Endothelial cell of umbilical vein (primary cell): Measurements from ENCODE around the gene GORASP2. TPM values are rescaled to one million over a fixed set of nuclear protein-coding genes. Genes with fewer than 3 reads are reported as not detected.

Experiments
- BruUV-seq: library from RNA; stranded (reverse); fragments of 400-500 nt; replicated peaks from 2 replicates; lab custom pipeline; 2021; lab: Mats Ljungman, UMichigan
- CTCF ChIA-PET: fragments of 300-600, 350-600 bp; sonication (Branson Sonifier 250); formaldehyde crosslinking; loops from one replicate; lab custom pipeline; 2021; ENCODE audit warnings: antibody characterized with exemption, inconsistent platforms; lab: Charles Lee
- POLR2A ChIA-PET: fragments of 300-600, 350-600 bp; sonication (Branson Sonifier 250); formaldehyde crosslinking; loops from one replicate; lab custom pipeline; 2021; ENCODE audit warnings: antibody characterized with exemption, inconsistent platforms; lab: Charles Lee
- DNase-seq: peaks from one replicate; pipeline ENCODE4 v3.0.0-alpha.2; 2011; ENCODE audit warnings: low read depth, low spot score
- FAIRE-seq: peaks from 2 replicates; lab custom pipeline; 2011; peaks lifted over from hg19 to GRCh38; lab: Jason Lieb, UNC
- H2AFZ ChIP-seq: 2 replicates; pipeline ENCODE4 v1.6.0; 2012; ENCODE audit warnings: low read depth, low read length, control low read depth, inconsistent platforms
- H3K27ac ChIP-seq: 2 replicates; pipeline ENCODE4 v1.5.1; 2011; ENCODE audit warnings: low read depth, mild to moderate bottlenecking, control low read depth, low read length, moderate library complexity; ENCODE audit not compliant: insufficient read depth
- H3K27me3 ChIP-seq, 2 experiments: 2 replicates each; pipeline versions ENCODE4 v1.6.0 to v1.6.1; 2011; ENCODE audit warnings: low read length in 2 of 2, mixed read lengths in 1 of 2; ENCODE audit not compliant: control insufficient read depth in 2 of 2, insufficient read depth in 2 of 2
- H3K36me3 ChIP-seq, 2 experiments: 2 replicates in 1 of 2; 3 replicates in 1 of 2; pipeline ENCODE4 v1.5.1; 2011; ENCODE audit warnings: low read length in 2 of 2, mild to moderate bottlenecking in 1 of 2, moderate library complexity in 1 of 2; ENCODE audit not compliant: control insufficient read depth in 2 of 2, insufficient read depth in 2 of 2; ENCODE audit errors: extremely low read depth in 1 of 2
- H3K4me1 ChIP-seq: 3 replicates; pipeline ENCODE4 v1.5.1; 2011; ENCODE audit warnings: mild to moderate bottlenecking, low read length; ENCODE audit not compliant: control insufficient read depth, insufficient read depth; ENCODE audit errors: extremely low read depth
- H3K4me2 ChIP-seq: 2 replicates; pipeline ENCODE4 v1.6.1; 2011; ENCODE audit warnings: low read length, control low read depth, mixed read lengths; ENCODE audit not compliant: insufficient read depth
- H3K4me3 ChIP-seq, 3 experiments: fragments of 200-600 bp in 1 of 3; sonication (generic), shearing (Covaris generic) in 1 of 3; replicated peaks in 1 of 3; 2 replicates each; pipeline ENCODE4 v1.5.1; 2011 to 2016; ENCODE audit warnings: control low read depth in 3 of 3, low read length in 3 of 3, mild to moderate bottlenecking in 2 of 3, inconsistent platforms in 1 of 3, low read depth in 1 of 3, moderate library complexity in 1 of 3; ENCODE audit not compliant: insufficient read depth in 1 of 3
- H3K79me2 ChIP-seq: 2 replicates; pipeline ENCODE4 v1.6.0; 2012; ENCODE audit warnings: low read length, inconsistent platforms; ENCODE audit not compliant: control insufficient read depth, insufficient read depth
- H3K9ac ChIP-seq: replicated peaks from 2 replicates; pipeline ENCODE3; 2011; ENCODE audit warnings: low read length, control low read depth; ENCODE audit not compliant: insufficient read depth; ENCODE audit errors: extremely low read depth
- H3K9me1 ChIP-seq: replicated peaks from 3 replicates; pipeline ENCODE4 v1.6.0; 2011; ENCODE audit warnings: mild to moderate bottlenecking, low read length; ENCODE audit not compliant: control insufficient read depth, insufficient read depth; ENCODE audit errors: extremely low read depth
- H3K9me3 ChIP-seq: replicated peaks from 2 replicates; pipeline ENCODE4 v1.5.1; 2012; ENCODE audit warnings: low read length, inconsistent platforms; ENCODE audit not compliant: control insufficient read depth, insufficient read depth
- H4K20me1 ChIP-seq: replicated peaks from 2 replicates; pipeline ENCODE3; 2011; ENCODE audit warnings: mild to moderate bottlenecking, low read length; ENCODE audit not compliant: control insufficient read depth, insufficient read depth; ENCODE audit errors: extremely low read depth
- EZH2 ChIP-seq: IDR thresholded peaks from 2 replicates; pipeline ENCODE4 v1.6.1; 2012; ENCODE audit warnings: borderline replicate concordance, low read depth, mild to moderate bottlenecking, moderate library complexity, low read length, inconsistent platforms; ENCODE audit not compliant: severe bottlenecking
- FOS ChIP-seq: IDR thresholded peaks from 2 replicates; pipeline ENCODE4 v1.6.1; 2011; ENCODE audit warnings: mild to moderate bottlenecking, low read length, moderate library complexity, borderline replicate concordance; ENCODE audit not compliant: insufficient read depth
- GATA2 ChIP-seq: IDR thresholded peaks from 2 replicates; pipeline ENCODE4 v1.7.0; 2011; ENCODE audit warnings: low read depth, mild to moderate bottlenecking, moderate library complexity, mixed read lengths, low read length; ENCODE audit not compliant: insufficient read length, insufficient read depth
- JUN ChIP-seq: IDR thresholded peaks from 2 replicates; pipeline ENCODE4 v1.6.1; 2011; ENCODE audit warnings: borderline replicate concordance, low read depth; ENCODE audit not compliant: insufficient read length, insufficient read depth
- MYC ChIP-seq: IDR thresholded peaks from one replicate; pipeline ENCODE4 v1.6.1; 2011; ENCODE audit warnings: mild to moderate bottlenecking, low read depth, low read length
- POLR2A ChIP-seq: IDR thresholded peaks from 2 replicates; pipeline ENCODE4 v1.6.1; 2012; ENCODE audit warnings: low read depth, mild to moderate bottlenecking, control low read depth, low read length
- POLR2AphosphoS5 ChIP-seq: IDR thresholded peaks from 2 replicates; pipeline ENCODE4 v1.6.1; 2012; ENCODE audit warnings: low read depth, mild to moderate bottlenecking, control low read depth, low read length, moderate library complexity; ENCODE audit not compliant: insufficient read depth
- dilution Hi-C: fragments of 300-500 bp; cut with MboI; formaldehyde crosslinking; loops from one replicate; pipeline ENCODE4 v1.15.0; 2019; ENCODE audit warnings: low sequenced_read_pairs; ENCODE audit not compliant: extremely low pct_ligation_motif_present
- intact Hi-C: fragments of 100-400 bp; cut with micrococcal nuclease; formaldehyde crosslinking; loops from one replicate; pipeline ENCODE4 v1.10.0; 2022
- polyA plus RNA-seq, 4 experiments: library from polyadenylated mRNA; depleted of rRNA in 3 of 4; stranded (reverse) in 3 of 4; unstranded in 1 of 4; fragments of >200 nt; gene quantifications; 2 replicates each; pipeline versions ENCODE4 v1.2.1 to v1.2.3, GENCODE V29; 2011 to 2012; ENCODE audit warnings: missing spikeins in 1 of 4
- total RNA-seq: library from RNA; stranded (reverse); gene quantifications from 2 replicates; pipeline ENCODE4 v1.2.3, GENCODE V29; 2021
- TF ChIP-seq, protein P1 (sequence below), 2 donors: IDR thresholded peaks; 1 replicate in 1 of 2; 2 replicates in 1 of 2; pipeline ENCODE4 v1.5.1; 2011; ENCODE audit warnings: low read length in 2 of 2, mild to moderate bottlenecking in 2 of 2, moderate library complexity in 2 of 2, control low read depth in 1 of 2, inconsistent platforms in 1 of 2, low read depth in 1 of 2; ENCODE audit not compliant: insufficient read depth in 1 of 2; ENCODE audit errors: extremely low read depth in 1 of 2
- TF ChIP-seq, protein P2 (sequence below): IDR thresholded peaks from 2 replicates; pipeline ENCODE4 v1.6.1; 2011; ENCODE audit not compliant: insufficient read depth, insufficient read length

Gene GORASP2
- total and polyA plus RNA-seq, 2 donors (not counting 3 experiments of a cell fraction or from before 2014, with no cell fraction given), result 104 to 245 TPM

DNA sequence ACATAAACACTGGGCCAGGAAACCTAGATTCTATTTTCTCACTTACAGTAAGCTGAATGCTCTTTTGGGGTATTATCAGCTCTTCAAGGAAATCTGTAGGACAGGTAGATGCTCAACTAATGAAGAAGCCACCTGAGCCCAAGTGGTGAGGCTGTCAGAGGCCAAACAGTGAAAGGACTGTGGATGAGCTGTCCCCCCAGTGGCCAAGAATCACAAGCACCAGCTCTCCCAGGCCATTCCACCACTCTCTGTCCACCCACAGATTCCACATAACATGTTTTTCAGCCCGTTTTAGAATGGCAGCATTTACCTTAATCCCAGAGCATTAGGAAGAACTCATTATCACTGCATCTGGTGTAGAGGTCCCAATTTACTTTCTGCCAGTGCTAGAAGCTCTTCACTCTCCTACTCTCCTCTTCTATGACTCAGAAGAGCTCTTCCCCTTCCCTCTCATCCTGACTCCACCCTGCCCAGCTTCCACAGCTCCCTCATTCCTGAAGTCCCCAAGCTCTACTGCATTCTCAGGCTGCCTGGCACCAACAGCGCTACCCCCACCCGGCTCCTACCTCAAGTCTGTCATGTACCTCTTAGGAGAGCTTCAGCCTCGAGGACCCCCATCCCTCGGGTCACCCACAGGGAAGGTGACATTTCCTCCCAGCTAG, 43.8 kb upstream of the GORASP2 start:
- intact Hi-C loops, result no loop called here
- ChIA-PET POLR2A (no interaction called here), CTCF (interaction anchor here (1.4 to 1.7 kb wide), 4 partner anchors 10 to 561 kb away, joined by 3 to 7 read pairs (median 4); no protein-coding TSS in a partner anchor)
- Histone ChIP-seq H4K20me1 (no peaks in the 10 kb centered on the region), H3K9ac (no peak overlapping the region), H2AFZ (no peak overlapping the region), H3K27me3 (peaks cover 1 to 10% of the 10 kb centered on the region in 2 experiments), H3K9me3 (no peaks in the 10 kb centered on the region), H3K4me1 (no peaks in the 10 kb centered on the region), H3K79me2 (no peaks in the 10 kb centered on the region), H3K4me2 (no peak overlapping the region), H3K4me3 (no peak overlapping the region), H3K36me3 (no peaks in the 10 kb centered on the region), H3K27ac (no peak overlapping the region), H3K9me1 (no peaks in the 10 kb centered on the region)
- dilution Hi-C loops, result no loop called here
- no peak for FAIRE-seq
- TF ChIP-seq, protein P1, sequence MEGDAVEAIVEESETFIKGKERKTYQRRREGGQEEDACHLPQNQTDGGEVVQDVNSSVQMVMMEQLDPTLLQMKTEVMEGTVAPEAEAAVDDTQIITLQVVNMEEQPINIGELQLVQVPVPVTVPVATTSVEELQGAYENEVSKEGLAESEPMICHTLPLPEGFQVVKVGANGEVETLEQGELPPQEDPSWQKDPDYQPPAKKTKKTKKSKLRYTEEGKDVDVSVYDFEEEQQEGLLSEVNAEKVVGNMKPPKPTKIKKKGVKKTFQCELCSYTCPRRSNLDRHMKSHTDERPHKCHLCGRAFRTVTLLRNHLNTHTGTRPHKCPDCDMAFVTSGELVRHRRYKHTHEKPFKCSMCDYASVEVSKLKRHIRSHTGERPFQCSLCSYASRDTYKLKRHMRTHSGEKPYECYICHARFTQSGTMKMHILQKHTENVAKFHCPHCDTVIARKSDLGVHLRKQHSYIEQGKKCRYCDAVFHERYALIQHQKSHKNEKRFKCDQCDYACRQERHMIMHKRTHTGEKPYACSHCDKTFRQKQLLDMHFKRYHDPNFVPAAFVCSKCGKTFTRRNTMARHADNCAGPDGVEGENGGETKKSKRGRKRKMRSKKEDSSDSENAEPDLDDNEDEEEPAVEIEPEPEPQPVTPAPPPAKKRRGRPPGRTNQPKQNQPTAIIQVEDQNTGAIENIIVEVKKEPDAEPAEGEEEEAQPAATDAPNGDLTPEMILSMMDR (IDR thresholded peaks at IDR 0.05; ENCODE audit: extremely low read depth in 1 of 2, insufficient read depth in 1 of 2, low read depth in 1 of 2, low read length in 2 of 2), result no peak
- no peak for TF ChIP-seq POLR2A
- BruUV-seq, result no TSS peak
- DNase-seq, result no peak

DNA sequence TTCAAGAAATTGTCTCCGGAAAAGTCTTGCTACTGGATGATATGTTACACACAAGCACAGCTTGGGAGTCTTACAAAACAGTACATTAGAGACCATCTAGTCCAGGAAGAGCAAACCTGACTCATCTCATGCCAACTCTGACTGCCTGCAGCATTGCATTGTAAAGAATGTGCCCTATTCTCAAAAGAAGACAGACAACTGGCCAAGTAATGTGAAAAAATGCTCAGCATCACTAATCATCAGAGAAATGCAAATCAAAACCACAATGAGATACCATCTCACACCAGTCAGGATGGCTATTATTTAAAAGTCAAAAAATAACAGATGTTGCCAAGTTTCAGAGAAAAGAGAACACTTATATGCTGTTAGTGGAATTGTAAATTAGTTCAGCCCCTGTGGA, 42.7 kb upstream of the GORASP2 start:
- no peak for FAIRE-seq
- POLR2A ChIA-PET, result no interaction called here
- no peak overlapping the region for H3K4me2 ChIP-seq
- H4K20me1 ChIP-seq, result no peaks in the 10 kb centered on the region
- H3K79me2 ChIP-seq, result no peaks in the 10 kb centered on the region
- no peaks in the 10 kb centered on the region for H3K9me1 ChIP-seq
- no peak for DNase-seq
- no peaks in the 10 kb centered on the region for H3K9me3 ChIP-seq
- dilution Hi-C loops (no loop called here), intact Hi-C loops (no loop called here)
- TF ChIP-seq, protein P1 (IDR thresholded peaks at IDR 0.05; ENCODE audit: extremely low read depth in 1 of 2, insufficient read depth in 1 of 2, low read depth in 1 of 2, low read length in 2 of 2), result no peak
- TF ChIP-seq EZH2 (no peak), GATA2 (no peak), FOS (no peak), POLR2A (no peak), JUN (no peak), POLR2AphosphoS5 (no peak), MYC (no peak)
- TF ChIP-seq, protein P2, sequence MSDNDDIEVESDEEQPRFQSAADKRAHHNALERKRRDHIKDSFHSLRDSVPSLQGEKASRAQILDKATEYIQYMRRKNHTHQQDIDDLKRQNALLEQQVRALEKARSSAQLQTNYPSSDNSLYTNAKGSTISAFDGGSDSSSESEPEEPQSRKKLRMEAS, result no peak
- no peaks in the 10 kb centered on the region for H3K36me3 ChIP-seq
- BruUV-seq, result no TSS peak
- H3K27ac ChIP-seq, result no peak overlapping the region
- no peak overlapping the region for H3K9ac ChIP-seq
- H3K4me1 ChIP-seq, result no peaks in the 10 kb centered on the region
- H2AFZ ChIP-seq, result no peak overlapping the region
- H3K27me3 ChIP-seq, result peaks cover 3 to 15% of the 10 kb centered on the region in 2 experiments
- no peak overlapping the region for H3K4me3 ChIP-seq
- CTCF ChIA-PET, result no interaction called here
